CD4-positive, alpha-beta T cell treated with Interleukin-17A for 4 hours (primary cell): ENCODE data around the gene ACTR3.

Source experiments
- DNase-seq: peaks from one replicate; pipeline ENCODE4 v3.0.0-alpha.2; 2020; ENCODE audit warnings: mixed read lengths

Gene ACTR3

DNA sequence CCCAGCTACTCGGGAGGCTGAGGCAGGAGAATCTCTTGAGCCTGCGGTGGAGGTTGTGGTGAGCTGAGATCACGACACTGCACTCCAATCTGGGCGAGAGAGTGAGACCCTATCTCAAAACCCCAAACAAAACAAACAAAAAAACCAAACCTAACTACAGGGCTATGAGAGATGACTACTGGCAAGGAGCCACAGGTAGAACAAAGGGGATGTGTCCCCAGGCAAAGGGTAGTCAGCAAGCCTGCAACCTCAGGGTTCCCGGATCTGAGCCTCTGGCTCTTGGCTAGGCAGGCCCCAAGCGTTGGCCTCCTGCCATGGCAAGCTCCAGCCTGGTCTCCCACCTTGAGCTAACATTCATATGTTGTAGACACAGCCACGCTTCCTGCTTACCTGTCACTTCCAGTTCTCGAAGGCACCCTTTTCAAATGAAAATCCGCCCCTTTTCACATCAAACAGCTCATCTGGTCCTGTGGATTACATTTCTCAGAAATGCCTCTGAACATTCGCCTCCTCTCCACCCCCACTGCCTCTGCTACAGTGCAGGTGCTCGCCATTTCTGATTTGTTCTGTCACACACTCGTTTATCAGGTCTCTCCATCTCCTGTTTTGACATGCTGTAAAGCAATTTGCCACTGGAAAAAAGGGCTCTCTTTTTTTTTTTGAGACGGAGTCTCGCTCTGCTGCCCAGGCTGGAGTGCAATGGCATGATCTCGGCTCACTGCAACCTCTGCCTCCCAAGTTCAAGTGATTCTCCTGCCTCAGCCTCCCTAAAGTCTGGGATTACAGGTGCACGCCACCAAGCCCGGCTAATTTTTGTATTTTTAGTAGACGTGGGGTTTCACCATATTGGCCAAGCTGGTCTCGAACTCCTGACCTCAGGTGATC, 13.1 kb upstream of the ACTR3 start:
- peak; percentile 73 for DNase-seq

DNA sequence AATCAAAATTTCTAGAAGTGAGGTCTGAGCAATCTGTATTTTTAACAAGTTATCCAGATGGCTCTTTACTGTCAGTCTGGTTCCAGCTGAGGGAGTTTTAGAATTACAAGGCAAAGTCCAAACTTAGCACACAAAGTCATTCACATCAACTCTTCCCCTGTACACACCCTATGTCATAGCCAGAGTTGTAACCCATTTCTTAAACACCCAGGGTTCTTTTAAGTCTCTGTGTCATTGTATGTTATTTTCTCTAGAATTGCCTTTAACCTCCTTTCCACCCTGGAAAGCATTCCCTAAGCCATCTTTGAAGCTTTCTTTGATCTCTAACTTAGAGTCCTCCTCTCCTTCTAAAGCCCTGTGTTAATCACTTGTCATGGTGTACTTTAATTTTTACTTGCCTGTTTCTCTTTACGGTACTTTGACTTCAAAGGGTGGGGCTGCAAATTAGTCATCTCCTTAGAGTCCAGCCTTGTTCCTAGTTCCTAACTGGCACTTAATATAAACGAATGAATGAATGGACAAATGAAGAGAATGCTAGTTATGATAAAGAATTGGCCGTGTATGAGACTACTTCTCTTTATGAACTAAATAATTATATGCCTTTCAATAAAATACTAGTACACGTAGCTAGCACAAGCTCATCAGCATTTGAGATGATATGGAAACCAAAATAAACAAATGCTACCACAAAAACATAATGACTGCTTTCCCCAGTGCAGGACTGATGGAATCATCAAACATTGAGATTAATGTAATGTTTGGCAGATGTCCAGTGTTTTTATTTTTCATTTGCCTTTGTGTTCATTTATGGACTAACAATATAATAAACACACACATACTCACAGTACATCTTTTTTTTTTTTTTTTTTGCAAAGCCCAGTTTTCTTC, 11.9 kb upstream of the ACTR3 start:
- no peak for DNase-seq

DNA sequence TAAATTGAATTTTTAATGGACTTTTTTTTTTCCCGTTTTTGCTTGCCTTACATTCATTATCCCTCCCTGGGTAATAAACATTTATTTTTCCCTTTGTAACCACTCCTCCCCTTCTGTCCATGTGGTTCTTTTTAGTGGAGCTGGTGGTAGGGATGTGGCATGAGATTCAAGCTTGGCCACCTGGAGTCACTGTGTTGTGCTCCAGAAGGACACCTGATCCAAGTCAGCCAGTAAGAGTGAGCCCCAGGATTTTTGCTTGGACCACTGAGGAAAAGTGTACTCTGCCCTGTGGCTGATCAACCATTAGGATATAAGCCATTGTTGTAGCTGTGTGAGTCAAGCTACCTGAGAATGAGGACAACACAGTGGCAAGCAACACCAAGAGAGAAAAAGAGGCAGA, 11.1 kb upstream of the ACTR3 start:
- DNase-seq, result no peak

DNA sequence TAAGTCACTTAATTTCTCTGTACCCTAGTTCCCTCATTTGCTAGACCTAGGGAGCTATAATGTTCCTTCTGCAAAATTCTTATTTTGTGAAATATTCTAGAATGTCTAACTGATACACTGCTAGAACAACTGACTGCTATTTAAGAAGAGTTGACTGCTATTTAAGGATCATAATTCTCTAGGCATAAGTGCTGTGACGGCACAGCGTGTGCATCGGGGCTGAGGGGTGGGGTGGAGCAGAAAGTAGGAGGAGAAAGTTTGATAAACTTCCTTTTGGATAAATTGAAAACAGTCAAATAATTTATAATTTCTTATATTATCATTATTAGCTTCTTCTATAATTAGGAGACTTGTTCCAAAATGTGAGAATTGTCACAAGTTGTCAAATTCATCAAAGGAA, 10.4 kb upstream of the ACTR3 start:
- DNase-seq, result no peak

DNA sequence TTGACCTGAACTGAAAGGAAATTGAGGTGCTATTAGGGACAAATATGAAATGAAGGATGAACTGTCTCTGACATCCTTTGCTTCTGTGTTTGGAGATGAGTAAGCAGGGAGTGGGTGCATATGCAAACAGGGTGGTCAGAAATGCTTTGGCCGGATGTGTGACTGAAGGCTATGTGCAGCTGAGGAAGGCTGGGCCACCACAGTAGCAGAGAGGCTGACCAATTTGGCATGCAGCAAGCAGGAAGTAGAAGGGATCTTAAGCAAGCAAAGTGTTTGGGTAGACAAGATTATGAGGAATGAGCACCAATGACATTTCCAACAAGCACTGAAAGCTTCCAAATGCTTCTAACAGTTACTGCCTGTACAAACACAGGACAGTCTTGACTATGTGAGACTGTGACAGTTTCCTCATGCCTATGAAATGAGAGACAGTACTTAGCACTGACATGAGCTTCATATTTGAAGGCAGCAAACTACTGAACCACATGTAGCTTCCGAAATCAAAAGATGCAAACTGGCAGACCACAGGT, 3.3 kb upstream of the ACTR3 start:
- DNase-seq, result peak; percentile 36

DNA sequence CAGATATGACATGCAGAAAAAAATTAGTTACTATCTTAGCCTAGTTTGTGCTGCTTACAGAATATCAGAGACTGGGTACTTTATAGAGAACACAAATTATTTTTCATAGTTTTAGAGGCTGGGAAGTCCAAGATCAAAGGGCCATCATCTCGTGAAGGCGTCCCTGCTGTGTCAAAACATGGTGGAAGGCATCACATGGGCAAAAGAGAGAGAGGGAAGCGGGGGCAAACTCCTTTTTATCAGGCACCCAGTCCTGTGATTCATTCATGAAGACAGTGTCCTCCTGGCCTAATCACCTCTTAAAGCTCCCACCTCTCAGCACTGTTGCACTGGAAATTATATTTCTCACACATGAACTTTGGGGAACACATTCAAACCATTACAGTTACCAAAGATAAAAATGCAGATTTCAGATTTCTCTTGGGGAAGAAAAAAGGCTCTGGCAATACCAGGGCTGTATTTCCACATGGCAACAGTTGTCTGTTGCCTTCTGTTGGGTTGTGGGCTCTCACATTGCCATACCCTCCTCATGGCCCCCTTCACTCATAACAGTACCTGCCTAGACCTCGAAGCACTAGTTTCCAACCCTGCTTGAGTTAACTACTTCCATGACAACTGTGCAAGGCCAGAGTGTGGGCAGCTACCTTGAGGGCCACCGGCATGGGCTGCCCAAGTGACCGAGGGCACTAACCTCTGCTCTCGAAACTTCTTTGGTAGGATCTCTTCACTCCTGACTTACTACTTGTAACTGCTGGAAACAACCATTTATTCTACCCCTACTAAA, 2.7 kb upstream of the ACTR3 start:
- DNase-seq, result no peak

DNA sequence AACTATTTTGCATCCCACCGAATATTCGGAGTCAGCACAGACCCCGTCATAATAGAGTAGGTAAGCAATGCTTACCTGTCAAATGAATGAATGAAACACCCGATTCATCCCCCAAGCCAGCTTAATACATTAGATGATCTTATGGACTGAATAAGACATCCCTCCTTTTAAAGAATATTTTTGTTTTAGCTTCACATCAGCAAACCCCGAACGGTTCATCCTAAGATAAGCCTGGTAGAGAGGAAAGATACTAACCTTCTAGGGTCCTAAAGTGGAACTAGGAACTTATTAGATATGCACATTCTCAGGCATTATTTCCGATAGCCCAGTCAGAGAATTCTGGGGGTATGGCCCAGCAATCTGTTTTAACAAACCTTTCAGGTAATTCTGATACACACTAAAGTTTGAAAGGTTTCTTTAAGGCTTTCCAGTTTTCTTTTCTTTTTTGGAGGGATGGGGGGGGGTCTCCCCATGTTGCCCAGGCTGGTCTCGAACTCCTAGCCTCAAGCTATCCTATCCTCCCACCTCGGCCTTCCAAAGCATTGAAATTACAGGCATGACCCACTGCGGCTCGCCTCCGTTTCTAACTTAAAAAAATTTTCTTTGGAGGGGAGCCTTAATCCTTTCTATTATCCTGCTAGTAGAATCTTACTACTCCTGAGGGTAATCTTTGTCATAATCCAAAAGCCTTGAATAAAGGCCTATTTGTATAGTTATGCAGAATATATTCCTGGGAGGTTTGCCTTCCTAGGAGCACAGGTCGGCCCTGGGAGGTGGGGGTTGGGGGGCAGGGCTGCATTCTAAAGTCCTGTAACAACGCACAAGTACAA, 1.0 kb upstream of the ACTR3 start:
- DNase-seq, result no peak

DNA sequence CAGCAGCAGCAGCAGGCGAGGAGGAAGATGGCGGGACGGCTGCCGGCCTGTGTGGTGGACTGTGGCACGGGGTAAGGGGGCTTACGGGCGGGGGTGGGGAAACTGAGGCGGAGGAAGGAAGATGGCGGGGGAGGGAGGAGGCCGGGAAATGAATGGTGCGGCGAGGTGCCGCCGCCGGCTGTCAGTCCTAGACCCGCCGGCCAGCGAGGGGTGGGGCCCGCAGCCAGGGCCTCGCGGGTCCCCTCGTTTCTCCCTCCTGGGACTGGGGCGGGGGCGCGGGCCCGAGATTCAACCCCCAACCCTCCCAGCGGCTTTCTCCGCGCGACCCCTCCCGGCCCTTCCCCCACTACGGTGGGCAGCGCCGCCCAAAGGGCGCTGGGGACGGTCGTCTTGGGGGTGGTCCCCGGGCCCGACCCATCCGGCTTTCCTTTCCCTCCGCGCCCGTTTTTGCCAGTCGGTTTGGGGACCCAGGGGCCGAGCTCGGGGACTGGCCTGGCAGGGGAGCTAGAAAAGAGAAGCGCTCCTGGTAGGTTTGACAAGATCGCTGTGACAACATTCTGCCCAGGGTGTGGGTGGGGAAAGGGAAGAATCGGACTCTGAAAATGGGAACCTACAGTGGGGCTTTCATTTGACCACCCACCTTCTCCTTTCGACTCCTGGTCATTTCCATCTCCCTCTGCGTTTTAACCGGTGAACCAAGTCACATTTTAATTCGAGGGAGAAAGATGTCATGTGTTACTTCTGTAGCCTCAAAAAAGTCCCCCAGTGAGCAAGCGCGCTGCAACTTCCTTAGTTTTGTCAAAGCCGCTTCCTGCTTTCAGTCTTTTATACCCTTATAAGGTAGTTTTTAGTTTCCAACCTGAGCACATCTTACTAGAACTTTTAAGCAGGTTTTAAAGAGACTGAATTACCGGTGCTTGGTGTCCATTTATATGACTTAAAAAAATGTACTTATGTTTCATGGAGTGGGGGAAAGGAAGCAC, 655 bp downstream of the ACTR3 start:
- peak; percentile 76 for DNase-seq

DNA sequence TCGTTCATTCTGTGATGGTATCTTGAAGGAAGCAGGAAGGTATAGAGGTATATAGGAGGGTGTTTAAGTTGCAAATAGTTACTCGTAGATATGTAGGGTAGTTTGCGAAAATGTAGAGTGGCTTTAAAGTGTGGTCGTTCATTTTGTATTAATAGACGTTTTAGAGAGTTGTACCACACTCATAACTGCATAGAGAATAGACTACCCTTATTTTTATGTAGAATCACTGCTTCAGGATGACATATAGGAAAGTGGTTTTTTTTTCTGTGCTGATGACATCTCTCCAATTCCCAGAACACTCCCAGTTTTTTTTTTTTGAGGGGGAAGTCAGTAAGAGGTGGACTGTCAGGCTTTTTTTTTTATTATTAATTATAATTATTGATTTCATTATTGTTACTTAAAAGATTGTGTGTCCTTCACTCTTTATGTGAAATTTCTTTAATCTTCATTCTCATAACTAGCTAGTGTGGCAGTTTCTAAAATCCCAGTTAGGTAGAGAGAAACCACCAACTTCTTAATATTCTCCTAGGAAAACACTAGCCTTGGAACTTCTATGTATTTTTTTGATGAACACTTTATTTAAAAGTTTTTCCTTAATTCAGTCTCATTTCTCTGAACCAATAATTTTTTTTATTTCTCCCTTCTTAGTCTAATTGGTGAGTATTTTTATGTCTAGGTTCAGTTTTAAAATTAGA, 1.5 kb downstream of the ACTR3 start:
- no peak for DNase-seq

DNA sequence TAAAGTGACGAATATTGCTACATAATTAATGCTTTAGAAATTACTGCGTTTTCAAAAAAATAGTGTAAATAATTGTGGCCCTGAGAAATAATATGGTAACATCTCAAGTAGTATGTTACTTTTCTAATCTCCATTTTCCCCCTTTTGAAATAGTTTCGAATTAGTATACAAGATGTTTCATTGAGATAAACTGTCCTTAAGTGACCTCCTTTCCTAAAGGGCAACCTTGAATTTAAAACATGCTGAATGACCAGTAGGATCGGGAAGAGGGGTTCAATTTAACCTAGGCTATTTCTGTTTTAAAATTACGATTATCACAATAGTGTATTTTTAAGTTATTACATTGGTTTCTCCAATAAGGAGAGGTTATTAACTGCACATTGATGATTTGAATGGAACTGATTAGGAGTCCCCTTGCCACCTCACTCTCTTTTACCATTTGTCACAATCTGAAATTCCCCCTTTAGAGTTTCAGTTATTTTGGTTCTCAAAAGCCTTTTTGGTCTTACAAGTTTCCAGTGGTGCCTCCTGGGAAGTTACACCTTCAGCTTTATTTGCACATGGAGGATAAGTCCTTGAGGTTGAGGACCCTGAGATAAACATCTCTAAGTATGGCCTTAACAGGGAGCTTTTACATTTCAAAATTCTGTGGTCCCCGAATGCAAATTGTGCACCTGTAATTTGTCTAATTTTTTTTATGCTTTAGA, 2.3 kb downstream of the ACTR3 start:
- no peak for DNase-seq

DNA sequence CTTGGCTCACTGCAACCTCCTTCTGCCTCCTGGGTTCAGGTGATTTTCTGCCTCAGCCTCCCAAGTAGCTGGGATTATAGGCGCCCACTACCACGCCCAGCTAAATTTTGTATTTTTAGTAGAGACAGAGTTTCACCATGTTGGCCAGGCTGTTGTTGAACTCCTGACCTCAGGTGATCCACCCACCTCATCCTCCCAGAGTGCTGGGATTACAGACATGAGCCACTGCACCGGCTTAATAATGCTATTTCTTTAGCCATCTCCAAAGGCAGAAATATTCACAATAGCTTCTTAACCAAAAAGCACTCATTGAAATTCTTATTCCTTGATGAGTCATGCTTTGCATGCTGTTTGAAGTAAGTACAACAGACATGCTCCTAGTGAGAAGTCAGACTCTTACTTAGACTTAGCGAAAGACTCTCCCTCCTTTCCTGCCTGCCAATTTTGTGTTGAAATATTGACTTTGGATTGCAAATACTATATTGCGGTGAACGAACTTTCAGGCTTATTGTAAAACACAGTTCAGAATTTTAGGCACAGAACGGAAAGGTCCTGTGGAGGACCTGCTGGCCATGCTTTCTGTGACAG, 4.4 kb downstream of the ACTR3 start:
- no peak for DNase-seq

DNA sequence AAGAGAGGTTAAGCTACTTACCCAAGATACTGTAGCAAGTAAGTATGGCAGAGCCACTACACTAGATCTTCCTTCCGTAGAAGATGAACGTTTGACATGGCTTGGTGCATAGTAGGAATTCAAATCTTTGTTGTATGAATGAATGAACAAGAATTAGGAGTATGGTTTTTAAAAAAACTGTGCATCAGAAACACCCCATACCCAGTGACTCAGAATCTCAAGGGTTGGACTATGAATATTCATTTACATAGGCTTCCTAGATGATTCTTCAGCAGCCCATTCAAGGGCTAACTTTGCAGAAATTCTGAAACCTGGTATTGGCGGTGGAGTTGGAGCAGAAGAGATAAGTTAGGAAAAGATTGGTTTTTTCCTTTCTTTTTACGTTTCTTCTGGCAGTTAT, 5.4 kb downstream of the ACTR3 start:
- no peak for DNase-seq

DNA sequence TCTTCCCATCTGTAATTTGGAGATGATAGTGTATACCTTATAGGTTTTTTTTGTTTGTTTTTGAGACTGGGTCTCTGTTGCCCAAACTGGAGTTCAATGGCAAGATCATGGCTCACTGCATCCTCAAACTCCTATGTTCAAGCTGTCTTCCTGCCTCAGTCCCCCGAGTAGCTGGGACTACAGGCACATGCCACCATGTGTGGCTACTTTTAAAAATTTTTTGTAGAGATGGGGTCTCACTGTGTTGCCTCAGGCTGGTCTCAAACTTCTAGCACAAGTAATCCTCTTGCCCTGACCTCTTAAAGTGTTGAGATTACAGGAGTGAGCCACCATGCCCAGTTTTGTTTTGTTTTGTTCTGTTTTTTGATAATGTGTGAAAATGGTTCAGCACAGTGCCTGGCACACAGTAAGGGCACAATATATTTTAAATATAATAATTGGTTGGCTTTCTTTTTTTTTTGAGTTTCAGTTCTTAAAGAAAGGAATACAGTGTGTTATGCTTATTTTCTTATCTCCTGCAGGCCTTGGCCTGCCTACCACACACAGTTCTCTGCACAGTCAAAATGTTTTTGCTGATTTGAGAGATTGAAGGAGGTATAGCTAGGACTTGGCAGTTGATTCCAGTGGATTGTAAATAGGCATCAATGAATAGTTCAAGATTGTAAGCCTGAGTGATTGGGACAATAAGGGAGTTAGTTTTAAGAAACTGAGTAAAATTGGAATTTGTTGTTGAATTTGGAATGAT, 6.1 kb downstream of the ACTR3 start:
- DNase-seq, result no peak

DNA sequence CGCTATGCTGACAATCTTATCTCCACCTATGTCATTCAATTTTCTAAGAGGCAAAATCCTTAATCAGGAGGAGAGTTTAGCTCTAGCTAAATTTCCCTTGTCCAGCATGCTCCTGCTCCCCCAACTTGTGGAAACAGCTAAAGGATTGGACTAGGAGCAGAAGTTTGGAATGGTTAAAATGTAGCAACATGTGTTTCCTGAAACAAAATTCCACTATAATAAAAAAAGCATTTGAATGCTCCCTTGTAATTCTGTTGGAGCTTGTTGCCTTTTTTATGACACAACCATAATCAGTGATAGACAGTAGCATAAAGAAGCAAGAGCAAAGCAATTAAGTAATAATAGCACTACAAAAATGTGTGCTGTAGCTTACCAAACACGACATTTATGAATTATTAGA, 6.9 kb downstream of the ACTR3 start:
- no peak for DNase-seq

DNA sequence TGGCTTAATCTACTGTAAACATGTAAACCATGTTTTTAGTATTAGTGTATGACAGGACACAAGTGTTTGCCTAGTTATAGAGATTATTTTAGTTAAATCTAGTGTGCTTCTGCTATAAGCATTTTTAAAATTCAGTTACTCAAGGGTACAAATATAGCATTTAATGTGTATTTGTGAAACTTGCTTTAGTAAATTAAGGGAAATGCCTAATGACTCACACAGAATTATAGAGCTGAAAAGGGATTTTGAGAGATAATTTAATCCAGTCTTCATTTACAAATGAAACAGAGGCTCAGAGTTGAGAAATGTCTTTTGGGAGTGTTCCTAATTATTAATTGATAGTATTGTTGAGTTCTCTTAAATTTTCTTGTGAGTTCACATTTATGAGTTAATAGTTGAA, 8.2 kb downstream of the ACTR3 start:
- DNase-seq, result no peak

DNA sequence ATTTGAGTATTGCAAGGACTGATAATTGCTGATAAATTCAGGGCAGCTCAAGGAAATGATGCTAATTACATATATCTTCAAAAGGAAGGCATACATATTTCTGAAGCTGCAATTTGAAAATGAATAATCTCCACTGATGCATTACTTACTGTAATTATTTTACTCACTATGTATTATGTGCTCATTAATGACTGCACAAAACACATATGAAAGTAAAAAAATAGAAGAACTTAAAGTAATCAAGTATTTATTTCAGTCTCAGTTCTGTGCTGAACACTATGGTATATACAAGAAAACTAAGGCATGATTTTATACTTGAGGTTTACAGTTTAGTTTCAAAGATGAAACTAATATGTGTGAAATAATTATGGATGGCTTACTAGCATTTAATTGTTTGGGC, 9.3 kb downstream of the ACTR3 start:
- DNase-seq, result no peak

DNA sequence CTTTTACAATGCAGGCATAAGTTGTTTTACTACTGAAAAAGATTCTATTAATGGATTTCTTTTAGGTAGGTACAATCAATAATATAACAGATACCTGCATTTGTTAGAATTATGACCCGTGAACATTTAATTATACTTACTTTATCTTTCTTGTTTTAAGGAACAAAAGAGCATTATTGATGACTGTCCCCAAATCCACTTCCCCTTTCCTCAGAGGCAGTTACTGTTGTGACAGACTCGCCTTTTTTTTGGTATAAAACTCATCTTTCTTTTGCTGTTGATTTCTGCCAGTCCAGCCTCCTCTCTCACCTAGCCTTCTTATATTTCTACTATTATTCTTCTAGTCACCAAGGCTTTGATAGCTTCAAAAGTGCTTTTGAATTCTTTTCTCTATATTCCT, 12.1 kb downstream of the ACTR3 start:
- no peak for DNase-seq

DNA sequence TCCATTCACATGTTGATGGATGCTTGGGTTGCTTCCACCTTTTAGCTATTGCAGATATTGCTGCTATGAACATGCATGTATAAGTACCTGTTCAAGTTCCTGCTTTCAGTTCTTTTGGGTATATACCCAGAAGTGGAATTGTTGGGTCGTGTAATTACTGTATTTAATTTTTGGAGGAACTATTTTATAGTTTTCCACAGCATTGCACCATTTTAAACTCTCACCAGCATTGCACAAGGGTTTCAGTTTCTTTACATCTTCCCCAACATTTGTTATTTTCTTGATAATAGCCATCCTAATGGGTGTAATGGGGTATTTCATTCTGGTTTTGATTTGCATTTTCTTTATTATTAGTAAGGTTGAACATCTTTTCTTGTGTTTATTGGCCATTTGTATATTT, 16.0 kb downstream of the ACTR3 start:
- DNase-seq, result no peak
